Common myeloid progenitor, CD34-positive (primary cell): ENCODE results near the gene NPY5R.

Experiments
- CTCF ChIA-PET: fragments of 350-600 bp; sonication (Branson Sonifier 250); formaldehyde crosslinking; loops from one replicate; lab custom pipeline; 2021; ENCODE audit warnings: antibody characterized with exemption; lab: Charles Lee
- POLR2A ChIA-PET: fragments of 350-600 bp; sonication (Branson Sonifier 250); formaldehyde crosslinking; loops from one replicate; lab custom pipeline; 2021; ENCODE audit warnings: antibody characterized with exemption; lab: Charles Lee
- DNase-seq, 3 donors: peaks; one replicate each; pipeline versions ENCODE4 v3.0.0 to v3.0.0-alpha.2; 2013
- H3K27ac ChIP-seq, 2 experiments: 1 replicate in 1 of 2; 2 replicates in 1 of 2; pipeline ENCODE4 v1.7.0; 2013; ENCODE audit warnings: inconsistent platforms in 2 of 2, low read length in 2 of 2, mild to moderate bottlenecking in 2 of 2, low read depth in 1 of 2, moderate library complexity in 1 of 2; ENCODE audit not compliant: severe bottlenecking in 2 of 2, insufficient read depth in 1 of 2, poor library complexity in 1 of 2
- H3K27me3 ChIP-seq, 5 experiments: replicated peaks in 2 of 5; 1 replicate in 3 of 5; 2 replicates in 2 of 5; pipeline versions ENCODE4 v1.6.1 to v1.7.0; 2013; ENCODE audit warnings: low read length in 4 of 5, mild to moderate bottlenecking in 2 of 5, moderate library complexity in 2 of 5, inconsistent platforms in 1 of 5; ENCODE audit not compliant: insufficient read depth in 5 of 5, control insufficient read depth in 4 of 5
- H3K36me3 ChIP-seq, 4 experiments: 1 replicate in 2 of 4; 2 replicates in 2 of 4; pipeline versions ENCODE4 v1.6.1 to v1.7.0; 2013; ENCODE audit warnings: low read length in 3 of 4, control low read depth in 1 of 4, mild to moderate bottlenecking in 1 of 4; ENCODE audit not compliant: control insufficient read depth in 4 of 4, insufficient read depth in 4 of 4
- H3K4me1 ChIP-seq, 4 experiments: 1 replicate in 3 of 4; 2 replicates in 1 of 4; pipeline versions ENCODE4 v1.6.1 to v1.7.1; 2013; ENCODE audit warnings: low read length in 3 of 4, mild to moderate bottlenecking in 3 of 4, control low read depth in 1 of 4, inconsistent platforms in 1 of 4, moderate library complexity in 1 of 4; ENCODE audit not compliant: control insufficient read depth in 4 of 4, insufficient read depth in 4 of 4; ENCODE audit errors: control extremely low read depth in 1 of 4
- H3K4me3 ChIP-seq, 7 experiments: 1 replicate in 4 of 7; 2 replicates in 3 of 7; pipeline versions ENCODE4 v1.5.1 to v1.7.0; 2013; ENCODE audit warnings: mild to moderate bottlenecking in 7 of 7, low read length in 6 of 7, moderate library complexity in 6 of 7, inconsistent platforms in 2 of 7, low read depth in 2 of 7, control low read depth in 1 of 7; ENCODE audit not compliant: insufficient read depth in 4 of 7, control insufficient read depth in 1 of 7; ENCODE audit errors: extremely low read depth in 1 of 7
- H3K9me3 ChIP-seq, 5 experiments: 1 replicate in 4 of 5; 2 replicates in 1 of 5; pipeline versions ENCODE4 v1.6.1 to v1.7.1; 2013; ENCODE audit warnings: low read length in 4 of 5, mild to moderate bottlenecking in 2 of 5, inconsistent platforms in 1 of 5, low read depth in 1 of 5, moderate library complexity in 1 of 5; ENCODE audit not compliant: control insufficient read depth in 4 of 5, insufficient read depth in 2 of 5; ENCODE audit errors: control extremely low read depth in 1 of 5
- WGBS: methylation state at CpG from one replicate; pipeline ENCODE4 v1.1.5; 2013; ENCODE audit not compliant: insufficient coverage; 5-methylcytosine and 5-hydroxymethylcytosine counted together

Gene NPY5R

GRCh38 chr4:163356104-163356503 is 12.4 kb downstream of the NPY5R start:
- no peak overlapping the region for H3K27ac ChIP-seq
- H3K36me3 ChIP-seq = no peaks in the 10 kb centered on the region
- H3K4me3 ChIP-seq = no peak overlapping the region
- CTCF ChIA-PET = interaction anchor here (0.9 kb wide), 1 partner anchor 10 kb away, joined by 3 read pairs; no protein-coding TSS in a partner anchor
- no peaks in the 10 kb centered on the region for H3K9me3 ChIP-seq
- DNase-seq = no peak
- POLR2A ChIA-PET = no interaction called here
- peaks cover 0 to 3% (median 0%) of the 10 kb centered on the region in 5 experiments for H3K27me3 ChIP-seq
- WGBS = no CpG with 5 or more reads among the region's 1 CpG
- H3K4me1 ChIP-seq = no peaks in the 10 kb centered on the region

- ChIA-PET CTCF (no interaction called here), POLR2A (no interaction called here)
- Histone ChIP-seq H3K27me3 (peaks cover 0 to 4% (median 0%) of the 10 kb centered on the region in 5 experiments), H3K9me3 (peaks cover 0 to 2% (median 0%) of the 10 kb centered on the region in 5 experiments), H3K36me3 (no peaks in the 10 kb centered on the region), H3K4me1 (no peaks in the 10 kb centered on the region), H3K4me3 (no peak overlapping the region), H3K27ac (no peak overlapping the region)
- no peak for DNase-seq
- WGBS = 0% methylated on average over 1 of the region's 3 CpGs
Observed at GRCh38 chr4:163367651-163368050, 24.0 kb downstream of the NPY5R start.

GRCh38 chr4:163372029-163372428 is 28.3 kb downstream of the NPY5R start:
- DNase-seq = no peak
- Histone ChIP-seq H3K36me3 (no peaks in the 10 kb centered on the region), H3K4me1 (no peaks in the 10 kb centered on the region), H3K9me3 (peaks cover 0 to 2% (median 0%) of the 10 kb centered on the region in 5 experiments), H3K27me3 (peaks cover 0 to 4% (median 0%) of the 10 kb centered on the region in 5 experiments), H3K4me3 (no peak overlapping the region), H3K27ac (no peak overlapping the region)
- POLR2A ChIA-PET = no interaction called here
- 81% methylated on average over 3 of the region's 5 CpGs for WGBS
- CTCF ChIA-PET = no interaction called here

GRCh38 chr4:163378661-163379060 is 35.0 kb downstream of the NPY5R start:
- H3K36me3 ChIP-seq = no peaks in the 10 kb centered on the region
- CTCF ChIA-PET = no interaction called here
- H3K4me3 ChIP-seq = no peak overlapping the region
- no peaks in the 10 kb centered on the region for H3K9me3 ChIP-seq
- DNase-seq = no peak
- no peaks in the 10 kb centered on the region for H3K4me1 ChIP-seq
- H3K27me3 ChIP-seq = no peaks in the 10 kb centered on the region
- POLR2A ChIA-PET = interaction anchor here (0.6 kb wide), 1 partner anchor 99 kb away, joined by 3 read pairs; no protein-coding TSS in a partner anchor
- H3K27ac ChIP-seq = no peak overlapping the region

- Histone ChIP-seq H3K27me3 (no peaks in the 10 kb centered on the region), H3K9me3 (no peaks in the 10 kb centered on the region), H3K4me1 (no peaks in the 10 kb centered on the region), H3K36me3 (no peaks in the 10 kb centered on the region), H3K27ac (no peak overlapping the region), H3K4me3 (no peak overlapping the region)
- no peak for DNase-seq
- WGBS = 60% methylated on average over 4 of the region's 5 CpGs
- CTCF ChIA-PET = no interaction called here
- POLR2A ChIA-PET = no interaction called here
Observed at GRCh38 chr4:163380703-163381102, 37.0 kb downstream of the NPY5R start.

GRCh38 chr4:163382178-163382869 is 38.6 kb downstream of the NPY5R start:
- H3K4me3 ChIP-seq = no peak overlapping the region

GRCh38 chr4:163384434-163384833 is 40.7 kb downstream of the NPY5R start:
- Histone ChIP-seq H3K4me3 (no peak overlapping the region), H3K9me3 (no peaks in the 10 kb centered on the region), H3K36me3 (no peaks in the 10 kb centered on the region), H3K4me1 (no peaks in the 10 kb centered on the region), H3K27ac (no peak overlapping the region), H3K27me3 (no peaks in the 10 kb centered on the region)
- ChIA-PET POLR2A (no interaction called here), CTCF (no interaction called here)
- WGBS = 96% methylated on average over 5 of the region's 5 CpGs
- DNase-seq = no peak

More at GRCh38 chr4:163382178-163382869, 38.6 kb downstream of the NPY5R start:
- no peaks in the 10 kb centered on the region for H3K4me1 ChIP-seq
- POLR2A ChIA-PET = no interaction called here
- WGBS = 95% methylated on average over 2 of the region's 7 CpGs
- no peaks in the 10 kb centered on the region for H3K36me3 ChIP-seq
- no peaks in the 10 kb centered on the region for H3K9me3 ChIP-seq
- no peak overlapping the region for H3K27ac ChIP-seq
- CTCF ChIA-PET = interaction anchor here (1.1 kb wide), 1 partner anchor 50 kb away, joined by 3 read pairs; the partner anchor contains the start of gene NPY1R
- DNase-seq = no peak
- no peaks in the 10 kb centered on the region for H3K27me3 ChIP-seq
